Ecto neural progenitor cell (in vitro differentiated cells): ENCODE results near the gene APBB2.

Experiments used
- DNase-seq: peaks from one replicate; pipeline ENCODE4 v3.0.0-alpha.2; 2018; ENCODE audit warnings: low spot score

The APBB2 gene

GRCh38 chr4:41134581-41134980 lies 79.8 kb downstream of the APBB2 start:
- no peak for DNase-seq

- DNase-seq, result no peak
Measured at GRCh38 chr4:41133454-41134018, 80.8 kb downstream of the APBB2 start.

DNA sequence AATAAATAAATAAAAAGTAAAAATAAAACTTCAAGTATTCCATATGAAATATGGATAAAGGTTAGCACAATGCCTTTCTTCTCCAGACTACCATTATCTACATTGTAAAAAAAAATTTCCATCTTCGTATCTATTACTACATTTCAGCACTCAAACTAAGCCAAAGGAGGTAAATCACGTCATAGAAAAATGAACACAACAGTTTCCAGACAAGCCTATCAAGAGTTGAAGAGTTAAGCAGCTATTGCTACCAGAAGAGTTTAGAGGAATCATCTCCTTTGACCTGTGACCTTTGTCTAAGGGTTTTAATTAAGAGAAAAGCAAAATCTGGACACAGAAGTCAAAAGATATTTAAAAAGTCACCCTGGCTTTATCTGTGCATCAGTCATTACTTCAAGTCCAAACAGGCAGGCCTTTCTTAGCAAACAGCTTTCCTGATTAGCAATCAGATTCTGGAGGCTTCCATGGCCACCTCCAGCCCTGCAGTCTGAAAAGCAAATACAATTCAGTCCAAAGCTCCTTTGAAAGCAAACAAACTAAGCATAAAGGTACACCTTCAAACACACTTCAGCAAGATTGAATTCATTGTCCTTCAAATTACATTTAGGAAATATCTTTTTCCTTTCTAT lies 82.2 kb downstream of the APBB2 start:
- DNase-seq, result no peak

GRCh38 chr4:41129936-41130440 lies 84.4 kb downstream of the APBB2 start:
- DNase-seq, result no peak

DNA sequence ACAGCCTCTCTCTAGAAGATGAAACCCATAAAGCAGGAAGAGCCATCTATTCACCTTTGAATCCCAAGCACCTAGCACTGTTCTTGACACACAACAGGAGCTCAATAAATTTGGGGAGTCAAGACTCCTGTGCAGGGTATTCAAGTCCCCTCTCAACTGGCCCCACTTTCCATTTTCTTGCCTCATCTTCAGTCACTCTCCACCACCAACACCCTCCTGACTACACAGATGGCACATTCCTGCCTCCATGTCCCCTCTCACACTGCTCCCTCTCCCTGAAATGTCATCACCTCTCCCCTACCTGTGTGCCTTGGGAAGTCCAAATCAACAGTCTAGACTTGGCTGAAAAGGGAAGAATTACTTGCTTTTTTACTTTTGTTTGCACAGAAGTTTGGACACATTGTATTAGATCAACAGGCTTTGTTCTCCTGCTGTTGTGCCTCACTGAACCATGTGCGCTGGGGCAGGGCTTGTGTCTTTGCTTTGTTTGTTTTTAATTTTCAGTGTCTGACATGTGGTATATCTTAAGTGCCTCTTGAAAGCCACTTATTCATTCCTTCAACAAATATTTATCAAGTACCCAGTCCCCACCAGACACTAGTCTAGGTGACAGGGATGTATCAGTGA lies 85.1 kb downstream of the APBB2 start:
- no peak for DNase-seq

GRCh38 chr4:41125558-41126311 lies 88.6 kb downstream of the APBB2 start:
- no peak for DNase-seq

GRCh38 chr4:41124916-41125548 lies 89.3 kb downstream of the APBB2 start:
- DNase-seq, result no peak

DNA sequence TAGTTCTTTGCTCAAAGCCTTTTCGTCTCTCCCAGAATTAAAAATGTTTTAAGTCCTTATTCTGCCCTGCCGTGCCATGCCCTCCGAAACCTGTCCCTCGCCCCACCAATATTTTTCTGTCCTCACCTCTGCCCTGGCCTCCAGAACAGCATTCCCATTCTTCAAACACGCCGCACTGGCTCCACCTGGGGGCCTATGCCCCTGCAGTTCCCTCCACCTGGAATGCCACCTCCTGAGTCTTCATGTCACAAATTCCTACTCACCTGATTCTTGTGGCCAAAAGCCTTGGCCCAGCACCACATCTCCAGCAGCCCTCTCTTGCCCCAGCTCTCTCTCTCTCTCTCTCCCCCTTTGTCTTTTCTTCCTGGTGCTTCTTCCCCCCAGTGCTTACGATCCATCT lies 91.6 kb downstream of the APBB2 start:
- DNase-seq, result no peak

- DNase-seq, result no peak
Measured at GRCh38 chr4:41122309-41122708, 92.0 kb downstream of the APBB2 start.

GRCh38 chr4:41121906-41122305 lies 92.4 kb downstream of the APBB2 start:
- DNase-seq, result no peak

DNA sequence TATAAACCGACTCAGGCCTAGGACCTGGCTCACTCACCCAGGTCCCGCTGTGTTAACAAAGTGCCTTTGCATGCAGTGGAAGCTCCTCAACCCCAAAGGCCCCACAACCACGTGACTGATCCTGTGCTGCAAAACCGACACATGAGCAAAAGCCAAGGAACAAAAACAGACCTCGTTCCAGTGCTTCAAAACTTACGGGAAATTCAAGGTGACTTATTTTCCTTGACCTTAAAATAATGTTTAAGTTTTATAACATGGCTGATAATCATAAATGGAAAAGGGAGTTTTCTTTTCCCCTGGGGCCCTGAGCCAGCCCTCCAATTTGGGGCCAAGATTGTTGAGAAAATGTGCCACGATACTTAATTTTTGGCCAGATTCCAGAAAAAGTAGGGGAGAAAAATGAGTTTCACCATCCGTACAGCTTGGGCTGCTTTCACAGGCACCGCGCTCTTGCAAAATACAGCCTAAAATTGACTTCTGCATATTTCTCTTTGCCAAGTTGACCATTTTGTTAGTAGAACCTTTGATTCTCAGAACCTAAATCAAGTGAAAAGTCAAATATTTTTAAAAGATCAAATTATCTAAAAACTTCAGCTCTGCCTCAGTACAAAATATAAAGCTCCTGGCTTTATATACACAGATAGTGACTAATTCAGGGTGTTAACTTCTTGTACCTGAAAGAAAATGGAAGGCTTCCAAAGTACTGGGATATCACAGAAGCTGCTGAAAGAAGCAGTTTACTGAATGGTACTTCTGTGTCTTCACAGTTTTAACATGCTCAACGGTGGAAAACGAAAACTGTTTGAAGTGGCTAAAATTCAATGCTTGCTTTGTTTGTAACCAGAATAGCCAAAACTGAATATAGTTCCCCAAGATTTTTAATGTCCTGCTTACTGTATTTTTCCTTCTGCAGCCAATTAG lies 93.8 kb downstream of the APBB2 start:
- DNase-seq, result no peak

GRCh38 chr4:41119867-41120295 lies 94.5 kb downstream of the APBB2 start:
- no peak for DNase-seq

DNA sequence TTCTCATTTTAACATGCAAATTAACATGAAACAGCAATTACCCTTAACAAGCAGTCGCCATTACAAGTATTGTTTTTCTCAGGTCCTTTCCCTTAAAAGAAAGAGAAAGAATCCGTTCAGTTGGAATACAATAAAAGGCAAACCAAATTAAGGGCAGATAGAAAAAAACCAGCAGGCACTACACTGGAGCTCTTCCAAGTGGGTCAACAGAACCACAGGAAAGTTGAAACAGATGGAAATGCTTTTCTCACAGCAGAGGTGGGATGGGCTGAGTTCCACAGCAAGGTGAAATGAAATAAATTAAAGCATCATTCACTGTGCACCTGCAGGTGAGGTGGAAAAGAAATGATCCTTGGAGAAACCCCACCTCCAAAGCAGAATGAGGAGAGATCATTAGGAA lies 102.6 kb downstream of the APBB2 start:
- DNase-seq, result no peak

DNA sequence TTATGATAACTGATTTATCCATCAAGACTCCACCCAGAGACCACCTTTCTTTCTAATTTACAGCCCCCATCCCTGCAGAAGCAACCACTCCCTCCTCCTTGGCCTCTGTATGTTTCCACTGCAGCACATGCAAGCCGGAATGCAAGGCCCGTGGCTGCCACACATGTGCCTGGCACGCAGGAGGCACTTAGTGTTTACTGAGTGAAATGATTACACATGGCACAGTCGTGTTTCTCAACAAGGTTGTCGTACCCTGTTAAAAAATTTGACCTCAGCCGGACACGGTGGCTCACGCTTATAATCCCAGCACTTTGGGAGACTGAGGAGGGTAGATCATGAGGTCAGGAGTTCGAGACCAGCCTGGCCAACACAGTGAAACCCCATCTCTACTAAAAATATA lies 104.3 kb downstream of the APBB2 start:
- no peak for DNase-seq

DNA sequence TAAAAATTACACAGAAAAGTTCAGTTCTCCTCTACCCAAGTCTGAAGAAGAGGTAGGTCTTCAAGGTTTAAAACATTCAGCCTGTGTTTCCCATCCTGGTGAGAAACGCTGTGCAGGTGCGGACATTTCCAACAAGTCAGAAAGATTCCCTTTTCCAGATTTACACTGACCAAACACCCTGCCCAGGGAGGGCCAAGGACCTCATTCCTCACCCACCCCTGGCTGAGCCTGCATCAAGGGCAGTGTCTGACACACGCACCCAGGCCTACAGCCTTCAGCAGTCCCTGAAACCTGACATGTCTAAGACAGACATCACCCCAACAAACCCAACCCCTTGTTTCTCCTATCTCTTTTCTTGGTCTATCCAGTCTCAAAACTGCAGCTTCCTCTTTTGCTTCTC lies 105.9 kb downstream of the APBB2 start:
- DNase-seq, result no peak

GRCh38 chr4:41106694-41107419 lies 107.5 kb downstream of the APBB2 start:
- DNase-seq, result no peak

DNA sequence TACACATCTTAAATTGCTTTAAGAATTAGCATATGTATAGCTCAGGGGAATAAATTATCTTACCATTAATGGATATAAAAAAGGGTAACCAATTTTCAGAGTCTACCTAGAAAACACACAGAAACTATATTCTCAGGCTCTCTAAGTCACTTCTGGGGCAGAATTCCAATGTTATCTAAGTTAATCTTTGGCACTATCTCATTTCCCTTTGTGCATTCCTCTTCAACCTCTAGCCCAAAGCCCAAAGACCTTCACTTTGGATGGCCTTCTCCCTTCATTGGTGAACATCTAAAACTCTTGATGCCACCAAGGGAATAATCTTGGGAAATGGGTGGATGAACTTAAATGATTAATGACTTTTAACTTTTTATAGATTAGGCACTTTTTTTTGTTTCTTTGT lies 108.3 kb downstream of the APBB2 start:
- no peak for DNase-seq

- DNase-seq, result no peak
Measured at GRCh38 chr4:41104155-41104554, 110.2 kb downstream of the APBB2 start.

DNA sequence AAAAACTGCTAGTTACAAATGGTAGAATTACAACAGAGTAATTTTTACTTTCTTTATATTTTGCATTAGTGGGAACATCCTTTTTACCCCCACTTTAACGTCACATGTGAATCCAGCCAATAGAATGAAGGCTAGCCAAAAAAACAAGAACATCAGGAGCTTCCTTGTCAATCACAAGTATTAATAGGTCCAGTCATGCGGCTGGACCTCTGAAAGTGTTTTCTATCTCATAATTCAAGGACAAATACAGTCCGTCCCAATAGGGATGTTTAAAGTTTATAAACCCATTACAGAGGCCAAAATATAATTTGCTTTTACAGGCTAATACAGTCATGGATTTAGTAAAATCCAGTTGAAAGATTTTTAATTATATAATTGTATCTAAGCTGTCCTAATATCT lies 110.7 kb downstream of the APBB2 start:
- DNase-seq, result no peak

DNA sequence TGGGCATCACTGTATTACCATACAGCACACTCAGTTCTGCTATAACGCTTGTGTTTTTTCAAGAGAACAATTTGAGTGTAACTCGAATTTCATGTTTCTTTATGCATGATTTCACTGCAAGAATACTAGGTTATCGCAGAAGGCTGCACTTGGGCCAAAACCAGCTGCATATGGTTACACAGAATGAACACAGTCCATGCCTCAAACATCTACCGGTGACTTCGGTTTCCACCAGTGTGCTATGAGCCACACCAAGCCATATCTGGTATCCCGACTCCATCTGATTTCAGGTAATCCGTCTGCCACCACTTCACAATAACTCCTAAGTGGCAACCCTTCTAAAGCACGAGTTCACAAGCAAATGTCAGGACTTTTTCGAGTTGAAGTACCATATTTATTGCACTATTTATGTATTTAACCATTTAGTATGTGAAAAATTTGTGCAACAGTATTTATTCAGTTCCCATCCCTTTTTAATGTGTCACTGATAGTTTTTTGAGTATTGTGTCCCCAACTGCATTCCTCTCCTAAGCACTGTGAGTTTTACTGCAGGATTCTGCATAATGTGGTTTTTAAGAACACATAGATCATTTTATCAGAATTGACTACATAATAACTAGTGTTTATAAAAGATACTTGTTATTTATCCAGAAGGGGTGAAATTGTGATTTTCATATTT lies 111.8 kb downstream of the APBB2 start:
- DNase-seq, result no peak
